GM12872 (cell line): ENCODE measurements around the gene PRCD.

Source experiments
- CTCF ChIP-seq: IDR thresholded peaks from 3 replicates; pipeline ENCODE4 v1.5.1; 2011; ENCODE audit warnings: low read depth, mild to moderate bottlenecking, low read length, moderate library complexity; ENCODE audit not compliant: insufficient read depth

PRCD gene

GRCh38 chr17:76543826-76544545 is 4.1 kb downstream of the PRCD start:
- TF ChIP-seq CTCF, result no peak

GRCh38 chr17:76544546-76545365 is 4.9 kb downstream of the PRCD start:
- TF ChIP-seq CTCF, result no peak

GRCh38 chr17:76545918-76546555 is 6.2 kb downstream of the PRCD start:
- no peak for TF ChIP-seq CTCF

GRCh38 chr17:76546556-76547182 is 6.8 kb downstream of the PRCD start:
- no peak for TF ChIP-seq CTCF

GRCh38 chr17:76547183-76547641 is 7.4 kb downstream of the PRCD start:
- peak; percentile 85 for TF ChIP-seq CTCF

GRCh38 chr17:76547642-76548202 is 7.9 kb downstream of the PRCD start:
- TF ChIP-seq CTCF, result no peak
